ENCODE measurements around the gene SYNGAP1.

The SYNGAP1 gene

GRCh38 chr6:33443619-33444504 is 24.0 kb downstream of the SYNGAP1 start:
- no peak overlapping the region for H3K27ac ChIP-seq
- no peak for TF ChIP-seq CTCF (IDR thresholded peaks at IDR 0.05)
- TF ChIP-seq ZFX (IDR thresholded peaks at IDR 0.05; ENCODE audit: borderline replicate concordance): no peak

GRCh38 chr6:33445119-33445603 is 25.3 kb downstream of the SYNGAP1 start:
- no peak overlapping the region for H3K27ac ChIP-seq
- no peak for TF ChIP-seq ZFX (IDR thresholded peaks at IDR 0.05; ENCODE audit: borderline replicate concordance)
- TF ChIP-seq CTCF (IDR thresholded peaks at IDR 0.05): no peak

- H3K27ac ChIP-seq: no peak overlapping the region
- TF ChIP-seq ZFX (IDR thresholded peaks at IDR 0.05; ENCODE audit: borderline replicate concordance) (no peak), CTCF (IDR thresholded peaks at IDR 0.05) (no peak)
These were observed 26.5 kb downstream of the SYNGAP1 start for GRCh38 chr6:33446356-33446755.

GRCh38 chr6:33450434-33450833 is 30.6 kb downstream of the SYNGAP1 start:
- 0 out of 2 replicates have a peak overlapping the region, but pooled peaks have one; percentile 10 for H3K27ac ChIP-seq
- TF ChIP-seq ZFX (IDR thresholded peaks at IDR 0.05; ENCODE audit: borderline replicate concordance): no peak
- TF ChIP-seq CTCF (IDR thresholded peaks at IDR 0.05): no peak

- no peak overlapping the region for H3K27ac ChIP-seq
- TF ChIP-seq CTCF (IDR thresholded peaks at IDR 0.05) (no peak), ZFX (IDR thresholded peaks at IDR 0.05; ENCODE audit: borderline replicate concordance) (no peak)
These were observed 31.7 kb downstream of the SYNGAP1 start for GRCh38 chr6:33451606-33452005.

GRCh38 chr6:33452496-33452895 is 32.6 kb downstream of the SYNGAP1 start:
- no peak for TF ChIP-seq ZFX (IDR thresholded peaks at IDR 0.05; ENCODE audit: borderline replicate concordance)
- TF ChIP-seq CTCF (IDR thresholded peaks at IDR 0.05): no peak
- H3K27ac ChIP-seq: no peak overlapping the region

GRCh38 chr6:33453393-33454008 is 33.6 kb downstream of the SYNGAP1 start:
- TF ChIP-seq ZFX (IDR thresholded peaks at IDR 0.05; ENCODE audit: borderline replicate concordance) (no peak), CTCF (IDR thresholded peaks at IDR 0.05) (no peak)
- peak overlapping the region; percentile 73 for H3K27ac ChIP-seq

All from 22Rv1 (cell line).